ENCODE measurements around the gene MLLT3. TPM values are rescaled to one million over a fixed set of nuclear protein-coding genes. Genes with fewer than 3 reads are reported as not detected.

The MLLT3 gene
- total RNA-seq, 2 donors from 2014 or later, result 8.1 to 9.6 TPM

- Histone ChIP-seq H3K4me1 (ENCODE audit: control insufficient read depth in 1 of 2, low read depth in 2 of 2) (no peaks in the 10 kb centered on the region), H3K36me3 (no peaks in the 10 kb centered on the region), H3K27ac (no peak overlapping the region), H3K9me3 (no peaks in the 10 kb centered on the region), H3K27me3 (replicated peaks; ENCODE audit: insufficient read depth) (no peaks in the 10 kb centered on the region), H3K4me3 (no peak overlapping the region)
- TF ChIP-seq CTCF (IDR thresholded peaks at IDR 0.05), result no peak
- no peak for DNase-seq (ENCODE audit: low spot score)
- no peak for ATAC-seq (ENCODE audit: insufficient number of reproducible peaks, low FRiP score, low read depth)
Measured at GRCh38 chr9:20447291-20447690, 175.0 kb downstream of the MLLT3 start.

- no peak for ATAC-seq (ENCODE audit: insufficient number of reproducible peaks, low FRiP score, low read depth)
- Histone ChIP-seq H3K4me1 (ENCODE audit: control insufficient read depth in 1 of 2, low read depth in 2 of 2) (peaks cover 6 to 7% of the 10 kb centered on the region in 2 donors), H3K9me3 (no peaks in the 10 kb centered on the region), H3K27ac (no peak overlapping the region), H3K4me3 (no peak overlapping the region), H3K27me3 (replicated peaks; ENCODE audit: insufficient read depth) (no peaks in the 10 kb centered on the region), H3K36me3 (no peaks in the 10 kb centered on the region)
- no peak for DNase-seq (ENCODE audit: low spot score)
- TF ChIP-seq CTCF (IDR thresholded peaks at IDR 0.05), result no peak
Measured at GRCh38 chr9:20446248-20446647, 176.1 kb downstream of the MLLT3 start.

- Histone ChIP-seq H3K36me3 (no peaks in the 10 kb centered on the region), H3K4me3 (no peak overlapping the region), H3K4me1 (ENCODE audit: control insufficient read depth in 1 of 2, low read depth in 2 of 2) (peaks cover 9 to 17% of the 10 kb centered on the region in 2 donors), H3K27me3 (replicated peaks; ENCODE audit: insufficient read depth) (no peaks in the 10 kb centered on the region), H3K27ac (no peak overlapping the region), H3K9me3 (no peaks in the 10 kb centered on the region)
- no peak for TF ChIP-seq CTCF (IDR thresholded peaks at IDR 0.05)
- DNase-seq (ENCODE audit: low spot score), result no peak
- ATAC-seq (ENCODE audit: insufficient number of reproducible peaks, low FRiP score, low read depth), result no peak
Measured at GRCh38 chr9:20442461-20443319, 179.6 kb downstream of the MLLT3 start.

GRCh38 chr9:20441711-20442423 is 180.4 kb downstream of the MLLT3 start:
- no peaks in the 10 kb centered on the region for H3K9me3 ChIP-seq
- H3K27ac ChIP-seq, result no peak overlapping the region
- H3K36me3 ChIP-seq, result no peaks in the 10 kb centered on the region
- ATAC-seq (ENCODE audit: insufficient number of reproducible peaks, low FRiP score, low read depth) (no peak), DNase-seq (ENCODE audit: low spot score) (no peak)
- no peak for TF ChIP-seq CTCF (IDR thresholded peaks at IDR 0.05)
- peaks cover 15 to 26% of the 10 kb centered on the region in 2 donors for H3K4me1 ChIP-seq (ENCODE audit: control insufficient read depth in 1 of 2, low read depth in 2 of 2)
- no peaks in the 10 kb centered on the region for H3K27me3 ChIP-seq (replicated peaks; ENCODE audit: insufficient read depth)
- no peak overlapping the region for H3K4me3 ChIP-seq

- Histone ChIP-seq H3K4me1 (ENCODE audit: control insufficient read depth in 1 of 2, low read depth in 2 of 2) (peaks cover 16 to 28% of the 10 kb centered on the region in 2 donors), H3K27me3 (replicated peaks; ENCODE audit: insufficient read depth) (no peaks in the 10 kb centered on the region), H3K36me3 (no peaks in the 10 kb centered on the region), H3K4me3 (no peak overlapping the region), H3K9me3 (no peaks in the 10 kb centered on the region), H3K27ac (no peak overlapping the region)
- TF ChIP-seq CTCF (IDR thresholded peaks at IDR 0.05), result no peak
- DNase-seq (ENCODE audit: low spot score) (no peak), ATAC-seq (ENCODE audit: insufficient number of reproducible peaks, low FRiP score, low read depth) (no peak)
Measured at GRCh38 chr9:20441166-20441565, 181.1 kb downstream of the MLLT3 start.
